HT-29 (cell line): Measurements from ENCODE around the gene RAB11FIP4. TPM values are rescaled to one million over a fixed set of nuclear protein-coding genes. Genes with fewer than 3 reads are reported as not detected.

ENCODE experiments used
- DNase-seq: peaks from one replicate; pipeline ENCODE4 v3.0.0-alpha.2; 2015; ENCODE audit warnings: low spot score
- total RNA-seq: library from RNA; depleted of rRNA; stranded (reverse); fragments of >200 nt; shearing (Covaris generic); gene quantifications from 2 replicates; pipeline ENCODE4 v1.2.3, GENCODE V29; 2014

RAB11FIP4 gene
- total RNA-seq, 1 experiment from 2014 or later = 59.5 TPM

- DNase-seq = peak; percentile 84
Observed at GRCh38 chr17:31457391-31458234, 66.1 kb downstream of the RAB11FIP4 start.

DNA sequence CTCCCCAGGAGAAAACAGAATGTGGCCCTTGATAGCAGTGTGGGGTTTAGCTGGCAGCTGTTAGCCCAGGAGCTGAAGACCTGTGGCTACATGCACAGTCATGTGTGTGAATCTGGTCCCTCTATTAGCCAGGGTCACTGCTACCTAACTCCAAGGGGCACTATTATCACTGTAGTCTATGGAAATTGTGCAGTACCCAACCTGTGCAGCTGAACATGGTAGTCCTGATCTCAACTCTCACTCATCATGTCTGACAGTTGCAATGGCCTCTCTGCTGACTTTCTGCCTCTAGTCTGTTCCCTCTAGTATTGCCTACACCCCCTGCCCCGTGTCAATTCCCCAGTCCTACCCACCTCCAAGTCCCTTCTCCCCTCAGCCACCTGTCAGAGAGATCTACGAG, 67.4 kb downstream of the RAB11FIP4 start:
- peak; percentile 42 for DNase-seq

GRCh38 chr17:31459716-31460115, 68.2 kb downstream of the RAB11FIP4 start:
- no peak for DNase-seq

- DNase-seq = no peak
Observed at GRCh38 chr17:31460226-31460721, 68.8 kb downstream of the RAB11FIP4 start.

- no peak for DNase-seq
Observed at GRCh38 chr17:31461227-31461810, 69.8 kb downstream of the RAB11FIP4 start.

DNA sequence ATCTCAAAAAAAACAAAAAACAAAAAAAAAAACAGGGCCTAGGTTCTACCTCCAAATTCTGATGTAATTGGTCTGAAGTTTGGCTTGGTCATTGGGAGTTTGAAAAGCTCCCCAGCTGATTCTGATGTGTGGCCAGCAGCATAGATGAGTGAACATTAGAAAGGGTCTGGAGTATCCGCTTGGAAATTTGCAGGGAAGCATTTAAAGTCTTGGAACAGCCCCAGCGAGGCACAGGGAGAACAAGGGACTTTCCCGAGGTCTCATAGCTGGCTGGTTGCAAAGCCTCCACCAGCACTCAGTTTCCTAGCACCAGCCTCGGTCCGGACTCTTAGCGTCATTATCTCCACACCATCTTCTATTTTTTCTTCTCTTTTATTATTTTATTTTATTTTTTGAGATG, 70.8 kb downstream of the RAB11FIP4 start:
- DNase-seq = no peak

- DNase-seq = no peak
Observed at GRCh38 chr17:31466096-31466760, 74.8 kb downstream of the RAB11FIP4 start.

- no peak for DNase-seq
Observed at GRCh38 chr17:31467502-31468256, 76.2 kb downstream of the RAB11FIP4 start.

DNA sequence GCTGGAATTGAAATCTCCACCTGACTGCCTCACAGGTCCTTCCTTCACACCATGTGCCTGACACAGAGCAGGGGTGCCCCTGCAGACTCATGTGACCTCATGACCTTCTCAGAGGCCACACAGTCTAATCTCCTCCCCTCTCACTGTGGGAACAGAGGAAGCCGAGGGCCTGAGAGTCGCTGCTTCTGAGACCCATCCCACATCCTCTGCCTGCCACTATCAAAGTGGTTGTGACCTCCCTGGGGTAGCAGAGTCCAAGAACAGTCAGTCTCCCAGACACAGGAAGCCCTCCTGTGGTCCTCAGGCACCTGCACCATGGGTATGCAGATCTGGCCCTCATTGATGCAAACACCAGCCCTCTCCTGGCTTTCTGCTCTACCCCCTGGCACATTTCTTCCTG, 78.5 kb downstream of the RAB11FIP4 start:
- DNase-seq = no peak

DNA sequence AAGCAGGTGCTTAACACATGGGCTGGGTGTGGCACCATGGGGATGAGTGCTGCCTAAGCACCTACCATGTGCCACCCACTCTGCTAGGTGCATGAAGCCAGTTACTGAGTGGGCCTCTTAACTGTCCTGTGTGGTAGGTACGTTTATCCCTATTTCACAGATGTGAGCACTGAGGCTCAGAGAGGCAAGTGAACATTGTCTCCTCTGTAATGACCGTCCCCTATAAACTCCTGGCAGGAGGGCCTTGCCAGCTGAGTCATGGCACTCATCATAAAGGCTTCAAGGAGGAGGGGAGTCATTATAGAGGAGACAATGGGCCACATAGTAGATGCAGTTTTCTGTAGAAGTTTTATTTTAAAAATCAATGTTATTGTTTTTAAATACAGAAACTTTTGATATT, 79.1 kb downstream of the RAB11FIP4 start:
- no peak for DNase-seq

DNA sequence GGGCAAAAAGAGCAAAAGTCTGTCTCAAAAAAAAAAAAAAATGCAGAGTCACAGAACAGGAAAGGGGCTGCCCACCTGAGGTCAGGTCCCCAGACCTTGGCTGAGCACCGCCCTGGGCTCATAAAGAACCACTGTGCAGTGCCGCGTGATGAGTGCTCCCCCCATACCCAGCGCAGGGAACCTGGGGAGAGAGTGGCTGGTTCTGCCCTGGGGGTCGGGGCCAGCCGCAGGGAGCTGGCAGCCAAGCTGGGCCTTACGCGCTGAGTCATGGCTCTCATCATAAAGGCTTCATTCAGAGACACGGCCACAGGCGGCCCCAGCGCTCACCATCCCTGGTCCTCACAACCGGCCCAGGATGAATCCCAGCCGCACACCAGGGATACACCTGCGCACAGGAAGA, 80.7 kb downstream of the RAB11FIP4 start:
- DNase-seq = no peak

DNA sequence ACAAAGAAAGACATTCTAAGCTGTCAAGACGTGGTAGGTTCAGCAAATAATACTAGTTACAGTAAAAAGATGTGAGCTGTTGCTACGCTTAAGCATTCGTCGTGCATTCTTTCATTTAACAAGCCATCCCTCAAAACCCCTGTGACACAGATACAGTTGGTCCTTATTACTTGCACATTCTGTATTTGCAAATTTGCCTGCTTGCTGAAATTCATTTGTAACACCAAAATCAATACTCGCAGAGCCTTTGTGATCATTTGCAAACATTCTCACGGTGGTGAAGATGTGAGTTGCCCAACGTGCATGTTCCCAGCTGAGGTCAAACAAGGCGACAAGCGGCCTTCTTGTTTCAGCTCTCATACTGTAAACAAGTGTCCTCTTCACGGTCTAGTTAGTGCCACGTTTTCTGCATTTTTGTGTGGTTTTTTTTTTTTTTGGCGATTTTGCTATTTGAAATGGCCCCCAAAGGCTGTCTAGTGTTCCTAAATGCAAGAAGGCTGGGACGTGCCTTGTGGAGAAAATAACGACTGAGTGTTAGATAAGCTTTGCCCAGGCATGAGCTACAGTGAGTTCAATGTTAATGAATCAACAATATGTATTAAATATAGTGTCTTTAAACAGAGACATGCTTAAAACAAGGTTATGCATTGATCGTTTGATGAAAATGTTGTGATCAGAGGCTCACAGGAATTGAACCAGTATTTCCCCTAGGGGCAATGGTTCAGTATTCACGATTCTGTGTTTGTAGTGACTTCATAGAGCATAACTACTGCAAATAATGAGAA, 84.1 kb downstream of the RAB11FIP4 start:
- no peak for DNase-seq

DNA sequence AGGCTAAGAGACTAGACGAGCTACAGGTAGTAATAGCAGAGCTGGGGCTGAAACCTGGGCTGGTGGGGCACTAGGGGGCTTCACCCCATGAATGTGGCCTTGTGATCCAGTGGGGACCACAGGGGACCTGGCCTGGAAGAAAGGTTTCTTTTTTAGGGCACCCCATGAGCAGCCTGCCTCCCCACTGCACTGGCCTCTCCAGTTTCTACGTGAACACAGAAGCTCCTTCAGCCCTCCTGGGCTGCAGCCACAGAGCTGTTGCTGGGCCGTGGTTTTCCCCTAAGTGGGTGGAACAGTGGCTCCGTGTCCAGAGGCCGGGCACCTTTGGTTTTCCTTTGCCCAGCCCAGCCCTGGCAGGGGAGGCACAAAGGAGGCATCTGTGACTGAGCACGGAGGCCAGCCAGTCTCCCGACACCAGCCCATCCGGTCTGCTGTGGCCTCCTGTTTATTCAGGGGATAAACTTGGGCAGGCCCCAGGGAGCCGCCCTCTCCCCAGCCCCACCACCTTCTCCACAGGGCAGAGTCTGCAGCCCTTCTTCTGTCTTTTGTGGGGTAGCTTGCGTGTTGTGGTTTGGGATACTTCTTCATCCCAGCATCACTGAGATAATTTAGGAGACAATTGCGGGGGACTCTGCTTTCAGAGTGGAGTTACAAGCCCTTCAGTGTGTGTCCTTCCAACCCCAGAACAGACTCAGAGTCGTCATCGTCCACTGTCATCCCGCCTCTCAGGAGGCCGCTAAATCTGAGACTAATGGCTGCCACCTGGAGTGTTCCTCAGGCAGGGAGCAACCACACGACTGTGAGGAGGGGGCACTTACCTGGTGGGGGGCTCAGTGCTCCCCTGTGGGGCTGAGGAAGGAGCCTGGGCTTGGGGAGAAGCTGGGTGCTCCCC, 85.3 kb downstream of the RAB11FIP4 start:
- peak; percentile 34 for DNase-seq

GRCh38 chr17:31477417-31478055, 86.1 kb downstream of the RAB11FIP4 start:
- DNase-seq = no peak

- no peak for DNase-seq
Observed at GRCh38 chr17:31479062-31479408, 87.6 kb downstream of the RAB11FIP4 start.

GRCh38 chr17:31479524-31479923, 88.0 kb downstream of the RAB11FIP4 start:
- no peak for DNase-seq

GRCh38 chr17:31480067-31480466, 88.6 kb downstream of the RAB11FIP4 start:
- DNase-seq = no peak

GRCh38 chr17:31480904-31481782, 89.7 kb downstream of the RAB11FIP4 start:
- DNase-seq = no peak

DNA sequence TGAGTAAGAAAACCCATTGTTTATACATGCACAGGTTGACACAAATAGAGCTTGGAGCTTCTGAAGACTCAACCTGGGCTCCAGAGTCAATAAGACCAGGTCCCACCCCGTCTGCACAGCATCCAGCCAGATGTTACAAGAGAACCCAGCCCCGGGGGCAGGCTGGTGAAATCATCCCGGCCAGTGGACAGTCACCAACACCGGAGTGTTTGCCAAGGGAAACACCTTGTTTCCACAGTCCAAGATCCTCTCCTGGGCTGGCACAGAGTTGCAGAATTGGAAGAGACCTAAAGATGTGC, 90.3 kb downstream of the RAB11FIP4 start:
- DNase-seq = no peak
